Prostate gland (tissue), 2 donors: ENCODE data around the gene KCNJ4. TPM values are rescaled to one million over a fixed set of nuclear protein-coding genes. Genes with fewer than 3 reads are reported as not detected.

Experiments
- DNase-seq: peaks from one replicate; pipeline ENCODE4 v3.0.0-alpha.2; 2019; ENCODE audit warnings: low spot score
- H3K27ac ChIP-seq, 2 donors: fragments of 200-600 bp; sonication (generic); 2 replicates each; pipeline ENCODE4 v1.5.1; 2017 to 2019
- H3K27me3 ChIP-seq: fragments of 200-600 bp; sonication (generic); replicated peaks from 2 replicates; pipeline ENCODE4 v1.5.1; 2019; ENCODE audit not compliant: insufficient read depth
- H3K36me3 ChIP-seq, 2 donors: fragments of 200-600 bp; sonication (generic); 1 replicate in 1 of 2; 2 replicates in 1 of 2; pipeline versions ENCODE4 v1.5.1 to v1.8.1; 2017 to 2019
- H3K4me1 ChIP-seq: fragments of 200-600 bp; sonication (generic); replicated peaks from 2 replicates; pipeline ENCODE4 v1.5.1; 2019
- H3K4me3 ChIP-seq, 2 donors: fragments of 200-600 bp; sonication (generic); 2 replicates each; pipeline ENCODE4 v1.5.1; 2017 to 2019
- H3K9me3 ChIP-seq: fragments of 200-600 bp; sonication (generic); 2 replicates; pipeline ENCODE4 v1.5.1; 2017
- POLR2A ChIP-seq: fragments of 450-650 bp; IDR thresholded peaks from one replicate; pipeline ENCODE4 v1.6.1; 2016; ENCODE audit warnings: antibody characterized with exemption, mild to moderate bottlenecking
- POLR2AphosphoS5 ChIP-seq: sonication (generic); formaldehyde crosslinking; IDR thresholded peaks from one replicate; pipeline ENCODE4 v1.6.1; 2017; ENCODE audit warnings: antibody characterized with exemption
- WGBS: methylation state at CpG from one replicate; pipeline ENCODE4 v1.1.5; 2018; 5-methylcytosine and 5-hydroxymethylcytosine counted together
- intact Hi-C: fragments of 100-400 bp; cut with DNase I; formaldehyde crosslinking; loops from one replicate; pipeline ENCODE4 v1.14.2; 2022
- total RNA-seq, 2 donors: library from RNA; depleted of rRNA; stranded (reverse); fragments of >200 nt; gene quantifications; one replicate each; pipeline ENCODE4 v1.1.0, GENCODE V29; 2016
- TF ChIP-seq, protein P1 (sequence below), 4 experiments: fragments of 200-600 bp in 2 of 4; fragments of 450-650 bp in 2 of 4; sonication (generic) in 2 of 4; IDR thresholded peaks; 1 replicate in 3 of 4; 2 replicates in 1 of 4; pipeline ENCODE4 v1.5.1; 2016 to 2019; ENCODE audit warnings: antibody characterized with exemption in 4 of 4, mild to moderate bottlenecking in 2 of 4, moderate library complexity in 2 of 4

Gene KCNJ4
- total RNA-seq, 2 donors from 2014 or later = 3.2 TPM; not detected in 1

DNA sequence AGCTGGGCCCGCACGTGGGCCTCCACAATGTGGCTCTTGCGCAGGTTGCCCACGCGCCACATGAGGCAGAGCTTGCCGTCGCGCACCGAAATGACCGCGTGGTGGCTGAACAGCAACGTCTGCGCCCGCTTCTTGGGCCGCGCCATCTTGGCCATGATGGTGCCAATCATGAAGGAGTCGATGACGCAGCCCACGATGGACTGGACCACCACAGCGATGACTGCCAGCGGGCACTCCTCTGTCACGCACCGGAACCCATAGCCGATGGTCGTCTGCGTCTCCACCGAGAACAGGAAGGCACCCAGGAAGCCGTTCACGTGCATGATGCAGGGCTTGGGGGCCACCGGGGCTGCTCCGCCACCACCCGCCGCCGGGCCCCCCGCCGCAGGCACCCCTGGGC is 27.5 kb downstream of the KCNJ4 start:
- intact Hi-C loops = no loop called here
- 98% methylated on average over 36 of the region's 36 CpGs for WGBS
- Histone ChIP-seq H3K36me3 (no peaks in the 10 kb centered on the region), H3K27me3 (no peaks in the 10 kb centered on the region), H3K4me3 (no peak overlapping the region), H3K27ac (no peak overlapping the region), H3K4me1 (no peaks in the 10 kb centered on the region), H3K9me3 (no peaks in the 10 kb centered on the region)
- TF ChIP-seq POLR2A = no peak
- TF ChIP-seq, protein P1, sequence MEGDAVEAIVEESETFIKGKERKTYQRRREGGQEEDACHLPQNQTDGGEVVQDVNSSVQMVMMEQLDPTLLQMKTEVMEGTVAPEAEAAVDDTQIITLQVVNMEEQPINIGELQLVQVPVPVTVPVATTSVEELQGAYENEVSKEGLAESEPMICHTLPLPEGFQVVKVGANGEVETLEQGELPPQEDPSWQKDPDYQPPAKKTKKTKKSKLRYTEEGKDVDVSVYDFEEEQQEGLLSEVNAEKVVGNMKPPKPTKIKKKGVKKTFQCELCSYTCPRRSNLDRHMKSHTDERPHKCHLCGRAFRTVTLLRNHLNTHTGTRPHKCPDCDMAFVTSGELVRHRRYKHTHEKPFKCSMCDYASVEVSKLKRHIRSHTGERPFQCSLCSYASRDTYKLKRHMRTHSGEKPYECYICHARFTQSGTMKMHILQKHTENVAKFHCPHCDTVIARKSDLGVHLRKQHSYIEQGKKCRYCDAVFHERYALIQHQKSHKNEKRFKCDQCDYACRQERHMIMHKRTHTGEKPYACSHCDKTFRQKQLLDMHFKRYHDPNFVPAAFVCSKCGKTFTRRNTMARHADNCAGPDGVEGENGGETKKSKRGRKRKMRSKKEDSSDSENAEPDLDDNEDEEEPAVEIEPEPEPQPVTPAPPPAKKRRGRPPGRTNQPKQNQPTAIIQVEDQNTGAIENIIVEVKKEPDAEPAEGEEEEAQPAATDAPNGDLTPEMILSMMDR (IDR thresholded peaks at IDR 0.05) = no peak
- TF ChIP-seq POLR2AphosphoS5 = no peak
- no peak for DNase-seq

DNA sequence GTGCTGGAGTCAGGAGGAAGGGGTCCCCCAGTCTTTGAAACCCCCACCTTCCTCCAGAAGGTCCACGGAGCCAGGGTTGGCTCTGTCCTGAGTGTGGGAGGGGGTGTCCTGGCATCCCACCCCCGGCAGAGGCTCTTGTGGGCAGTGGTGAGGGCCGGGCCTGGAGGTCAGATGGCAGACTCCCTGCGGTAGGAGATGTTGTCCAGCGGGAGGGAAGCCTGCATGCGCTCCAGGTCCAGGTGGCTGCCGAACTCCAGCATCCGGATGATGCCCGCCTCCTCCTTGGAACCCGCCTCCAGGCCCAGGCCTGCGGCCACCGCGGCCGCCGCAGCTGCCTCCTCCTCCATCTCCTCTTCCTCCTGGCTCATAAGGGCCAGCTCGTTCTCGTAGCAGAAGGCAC is 28.4 kb downstream of the KCNJ4 start:
- no peak for TF ChIP-seq POLR2AphosphoS5
- TF ChIP-seq POLR2A = no peak
- TF ChIP-seq, protein P1 (IDR thresholded peaks at IDR 0.05) = no peak
- Histone ChIP-seq H3K4me1 (no peaks in the 10 kb centered on the region), H3K9me3 (no peaks in the 10 kb centered on the region), H3K4me3 (no peak overlapping the region), H3K27me3 (no peaks in the 10 kb centered on the region), H3K27ac (no peak overlapping the region), H3K36me3 (no peaks in the 10 kb centered on the region)
- 85% methylated on average over 10 of the region's 17 CpGs for WGBS
- intact Hi-C loops = no loop called here
- DNase-seq = no peak

DNA sequence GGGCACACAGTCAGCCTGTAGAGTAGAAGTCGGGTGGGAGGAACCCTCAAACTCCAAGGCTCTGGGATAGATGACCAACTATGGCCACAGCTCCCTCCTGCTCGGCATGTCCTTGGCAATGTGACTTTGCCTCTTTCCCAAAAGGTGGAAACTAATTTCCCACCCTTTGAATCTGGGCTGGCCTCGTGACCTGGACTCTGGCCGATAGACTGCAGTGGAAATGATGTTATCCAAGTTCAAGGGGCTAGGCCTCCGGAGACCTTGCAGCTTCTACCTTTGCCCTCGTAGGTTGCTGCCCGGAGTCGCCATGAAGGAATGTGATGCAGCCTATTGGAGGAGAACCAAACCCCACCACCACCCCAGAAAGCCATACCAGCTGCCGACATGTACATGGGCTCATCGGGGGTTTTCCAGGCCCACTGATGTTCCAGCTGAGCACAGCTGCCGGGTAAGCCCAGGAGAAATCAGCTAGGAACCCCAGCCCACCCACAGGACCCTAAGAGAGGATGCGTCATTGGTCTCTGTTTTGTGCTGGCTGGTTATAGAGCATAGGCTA is 30.4 kb downstream of the KCNJ4 start:
- Histone ChIP-seq H3K4me1 (no peaks in the 10 kb centered on the region), H3K27me3 (no peaks in the 10 kb centered on the region), H3K27ac (no peak overlapping the region), H3K4me3 (no peak overlapping the region), H3K36me3 (no peaks in the 10 kb centered on the region), H3K9me3 (no peaks in the 10 kb centered on the region)
- intact Hi-C loops = no loop called here
- TF ChIP-seq, protein P1 (IDR thresholded peaks at IDR 0.05) = no peak
- TF ChIP-seq POLR2A (no peak), POLR2AphosphoS5 (no peak)
- DNase-seq = no peak
- WGBS = 96% methylated on average over 12 of the region's 12 CpGs

DNA sequence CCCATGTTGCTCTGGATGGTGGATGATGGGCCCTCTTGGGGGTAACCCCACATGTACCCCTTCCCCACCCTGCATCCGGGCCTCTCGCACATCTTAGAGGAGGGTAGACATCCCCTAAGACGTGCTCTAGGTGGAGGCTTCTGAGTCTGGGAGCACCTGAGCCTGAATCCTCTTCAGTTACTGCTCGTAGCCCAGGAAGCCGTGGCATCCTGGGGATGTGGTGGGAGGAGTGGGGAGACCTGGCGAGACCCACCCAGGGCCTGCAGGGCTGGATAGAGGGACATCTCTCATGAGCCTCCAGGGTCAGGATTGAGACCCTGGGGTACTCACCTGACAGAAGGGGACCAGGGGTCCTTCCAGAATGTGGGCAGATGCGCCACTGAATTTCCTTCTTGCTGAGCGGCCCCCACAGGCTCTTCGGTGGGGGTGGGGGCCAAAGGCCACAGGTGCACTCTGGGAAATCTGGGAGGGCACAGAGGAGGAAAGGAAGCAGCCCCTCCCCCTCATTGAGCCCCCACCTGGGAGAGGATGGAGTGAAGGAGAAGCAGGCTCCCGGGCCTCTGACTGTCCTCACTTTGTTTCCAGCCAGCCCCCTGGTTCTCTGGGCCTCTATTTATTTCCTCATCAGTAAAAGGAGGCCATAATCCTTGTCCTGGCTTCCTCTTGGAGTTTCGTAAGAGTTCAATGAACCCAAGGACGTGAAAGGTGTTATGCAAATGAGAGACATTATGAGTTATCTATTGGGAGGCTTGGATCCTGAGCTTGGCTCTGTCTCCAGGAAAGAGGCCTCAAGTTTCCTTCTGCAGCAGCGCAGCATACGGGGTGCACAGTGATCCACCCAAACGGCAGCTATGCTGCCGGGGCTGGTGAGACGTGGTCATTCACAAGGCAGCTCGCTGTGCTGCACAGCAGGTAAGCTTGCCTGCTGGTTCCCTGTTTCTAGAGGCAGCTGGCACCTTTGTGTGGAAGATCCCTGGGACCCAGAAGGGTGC is 31.2 kb downstream of the KCNJ4 start:
- TF ChIP-seq, protein P1 (IDR thresholded peaks at IDR 0.05) = no peak
- no peak for TF ChIP-seq POLR2AphosphoS5
- no peak for TF ChIP-seq POLR2A
- no peaks in the 10 kb centered on the region for H3K4me1 ChIP-seq
- no peak for DNase-seq
- 78% methylated on average over 17 of the region's 18 CpGs for WGBS
- H3K36me3 ChIP-seq = no peaks in the 10 kb centered on the region
- no peak overlapping the region for H3K4me3 ChIP-seq
- no peaks in the 10 kb centered on the region for H3K27me3 ChIP-seq
- H3K27ac ChIP-seq = no peak overlapping the region
- intact Hi-C loops = no loop called here
- H3K9me3 ChIP-seq = no peaks in the 10 kb centered on the region
